Uterus (tissue), 2 donors: ENCODE results near the gene PLA2G5.

Source experiments
- CTCF ChIP-seq, 4 experiments: fragments of 200-600 bp in 2 of 4; fragments of 450-650 bp in 2 of 4; sonication (generic) in 2 of 4; IDR thresholded peaks; one replicate each; pipeline ENCODE4 v1.5.1; 2016 to 2019; ENCODE audit warnings: antibody characterized with exemption in 4 of 4, mild to moderate bottlenecking in 2 of 4, moderate library complexity in 1 of 4
- POLR2A ChIP-seq, 2 donors: fragments of 450-650 bp; IDR thresholded peaks; one replicate each; pipeline ENCODE4 v1.6.1; 2016; ENCODE audit warnings: antibody characterized with exemption in 2 of 2, mild to moderate bottlenecking in 1 of 2, moderate library complexity in 1 of 2

GRCh38 chr1:20099533-20099932 lies 29.5 kb downstream of the PLA2G5 start:
- TF ChIP-seq CTCF (IDR thresholded peaks at IDR 0.05) (no peak), POLR2A (IDR thresholded peaks at IDR 0.05) (no peak)
